Muscle of leg (tissue), 11 donors: ENCODE data around the gene ITGAL. TPM values are rescaled to one million over a fixed set of nuclear protein-coding genes. Genes with fewer than 3 reads are reported as not detected.
A peak's percentile ranks its signal among the peaks of the same experiment; 100 is the strongest.

Source experiments
- DNase-seq: peaks from one replicate; pipeline ENCODE4 v3.0.0; 2013
- H3K27ac ChIP-seq: one replicate; pipeline ENCODE4 v1.5.1; 2013; ENCODE audit warnings: mild to moderate bottlenecking, low read length, control low read depth
- H3K27me3 ChIP-seq: one replicate; pipeline ENCODE4 v1.6.1; 2013; ENCODE audit warnings: low read length; ENCODE audit not compliant: control insufficient read depth, insufficient read depth
- H3K36me3 ChIP-seq: one replicate; pipeline ENCODE4 v1.6.1; 2013; ENCODE audit warnings: low read length; ENCODE audit not compliant: control insufficient read depth, insufficient read depth
- H3K4me1 ChIP-seq: one replicate; pipeline ENCODE4 v1.6.1; 2013; ENCODE audit warnings: low read length; ENCODE audit not compliant: control insufficient read depth, insufficient read depth
- H3K4me3 ChIP-seq: one replicate; pipeline ENCODE4 v1.5.1; 2013; ENCODE audit warnings: low read length, control low read depth
- H3K9me3 ChIP-seq: replicated peaks from 2 replicates; pipeline ENCODE4 v1.6.1; 2013; ENCODE audit warnings: low read depth, low read length; ENCODE audit not compliant: control insufficient read depth
- WGBS: methylation state at CpG from one replicate; pipeline ENCODE4 v1.1.5; 2013; ENCODE audit warnings: missing lambda C conversion rate; ENCODE audit not compliant: insufficient coverage; 5-methylcytosine and 5-hydroxymethylcytosine counted together
- polyA plus RNA-seq, 8 donors: library from polyadenylated mRNA; unstranded; fragments of 120-200 nt; gene quantifications; one replicate each; pipeline versions ENCODE4 v1.2.1 to v1.2.3, GENCODE V29; 2013; ENCODE audit warnings: inconsistent platforms in 1 of 8, low replicate concordance in 1 of 8; ENCODE audit not compliant: insufficient read length in 8 of 8, insufficient read depth in 1 of 8
- total RNA-seq: library from RNA; stranded (reverse); fragments of 120-200 nt; gene quantifications from one replicate; pipeline ENCODE4 v1.2.4, GENCODE V29; 2013

Gene ITGAL
- total and polyA plus RNA-seq, 9 donors, result 0.89 to 2.8 (median 2.1) TPM

- peaks cover 19% of the 10 kb centered on the region for H3K4me1 ChIP-seq
- peak; percentile 99 for DNase-seq
- H3K27ac ChIP-seq, result peak within 1 kb of the TSS; percentile 97
- H3K4me3 ChIP-seq, result peak within 1 kb of the TSS; percentile 84
- H3K27me3 ChIP-seq, result no peaks in the 10 kb centered on the region
- under 1% methylated on average over 70 of the region's 74 CpGs for WGBS
- peaks cover 28% of the 10 kb centered on the region for H3K36me3 ChIP-seq
- H3K9me3 ChIP-seq, result no peaks in the 10 kb centered on the region
Measured at GRCh38 chr16:30557957-30558788, 85.6 kb downstream of the ITGAL start, which contains the start of gene ZNF764. ZNF764 (minus strand) TSS chr16:30558374; CDS start chr16:30558182, 192 bp downstream.

- Histone ChIP-seq H3K27me3 (no peaks in the 10 kb centered on the region), H3K27ac (peak overlapping the region; percentile 97), H3K4me1 (peaks cover 19% of the 10 kb centered on the region), H3K36me3 (peaks cover 25% of the 10 kb centered on the region), H3K4me3 (peak overlapping the region; percentile 84), H3K9me3 (no peaks in the 10 kb centered on the region)
- 87% methylated on average over 15 of the region's 21 CpGs for WGBS
- no peak for DNase-seq
Measured at GRCh38 chr16:30558789-30559377, 86.3 kb downstream of the ITGAL start.

- no peaks in the 10 kb centered on the region for H3K9me3 ChIP-seq
- H3K27me3 ChIP-seq, result no peaks in the 10 kb centered on the region
- H3K4me3 ChIP-seq, result no peak overlapping the region
- WGBS, result no CpG with 5 or more reads among the region's 6 CpGs
- peaks cover 17% of the 10 kb centered on the region for H3K36me3 ChIP-seq
- no peak for DNase-seq
- peaks cover 19% of the 10 kb centered on the region for H3K4me1 ChIP-seq
- no peak overlapping the region for H3K27ac ChIP-seq
Measured at GRCh38 chr16:30559690-30560089, 87.1 kb downstream of the ITGAL start.

GRCh38 chr16:30561089-30561816, 88.7 kb downstream of the ITGAL start:
- DNase-seq, result no peak
- Histone ChIP-seq H3K27ac (peak overlapping the region; percentile 25), H3K36me3 (peaks cover 2% of the 10 kb centered on the region), H3K9me3 (no peaks in the 10 kb centered on the region), H3K4me1 (peaks cover 16% of the 10 kb centered on the region), H3K27me3 (no peaks in the 10 kb centered on the region), H3K4me3 (peak overlapping the region; percentile 38)
- WGBS, result 23% methylated on average over 37 of the region's 46 CpGs

- Histone ChIP-seq H3K27ac (no peak overlapping the region), H3K4me1 (peaks cover 13% of the 10 kb centered on the region), H3K4me3 (no peak overlapping the region), H3K9me3 (no peaks in the 10 kb centered on the region), H3K36me3 (no peaks in the 10 kb centered on the region), H3K27me3 (no peaks in the 10 kb centered on the region)
- no peak for DNase-seq
- WGBS, result 91% methylated on average over 8 of the region's 14 CpGs
Measured at GRCh38 chr16:30562021-30562420, 89.5 kb downstream of the ITGAL start.

- 29% methylated on average over 4 of the region's 7 CpGs for WGBS
- Histone ChIP-seq H3K27me3 (no peaks in the 10 kb centered on the region), H3K4me1 (peaks cover 12% of the 10 kb centered on the region), H3K36me3 (peaks cover 9% of the 10 kb centered on the region), H3K9me3 (no peaks in the 10 kb centered on the region), H3K27ac (no peak overlapping the region), H3K4me3 (no peak overlapping the region)
- no peak for DNase-seq
Measured at GRCh38 chr16:30565526-30565925, 93.0 kb downstream of the ITGAL start.

GRCh38 chr16:30565984-30566383, 93.4 kb downstream of the ITGAL start:
- 56% methylated on average over 8 of the region's 8 CpGs for WGBS
- H3K4me1 ChIP-seq, result peaks cover 16% of the 10 kb centered on the region

GRCh38 chr16:30566531-30566930, 94.0 kb downstream of the ITGAL start:
- no CpG with 5 or more reads among the region's 4 CpGs for WGBS
- Histone ChIP-seq H3K9me3 (no peaks in the 10 kb centered on the region), H3K27ac (no peak overlapping the region)

More at GRCh38 chr16:30565984-30566383, 93.4 kb downstream of the ITGAL start:
- H3K9me3 ChIP-seq, result no peaks in the 10 kb centered on the region
- H3K27me3 ChIP-seq, result no peaks in the 10 kb centered on the region
- DNase-seq, result no peak
- H3K36me3 ChIP-seq, result peaks cover 9% of the 10 kb centered on the region
- H3K27ac ChIP-seq, result no peak overlapping the region
- no peak overlapping the region for H3K4me3 ChIP-seq

GRCh38 chr16:30567160-30567990, 94.8 kb downstream of the ITGAL start:
- Histone ChIP-seq H3K27ac (no peak overlapping the region), H3K4me3 (no peak overlapping the region), H3K36me3 (peaks cover 9% of the 10 kb centered on the region), H3K9me3 (no peaks in the 10 kb centered on the region), H3K27me3 (no peaks in the 10 kb centered on the region), H3K4me1 (peaks cover 19% of the 10 kb centered on the region)
- 95% methylated on average over 8 of the region's 14 CpGs for WGBS
- no peak for DNase-seq

More at GRCh38 chr16:30566531-30566930, 94.0 kb downstream of the ITGAL start:
- Histone ChIP-seq H3K4me1 (peaks cover 15% of the 10 kb centered on the region), H3K27me3 (no peaks in the 10 kb centered on the region), H3K36me3 (peaks cover 9% of the 10 kb centered on the region), H3K4me3 (no peak overlapping the region)
- no peak for DNase-seq
